ENCODE measurements around the gene NFX1. TPM values are rescaled to one million over a fixed set of nuclear protein-coding genes. Genes with fewer than 3 reads are reported as not detected.

The NFX1 gene
- total RNA-seq, 3 donors from 2014 or later, result 36.3 to 45.5 (median 38.3) TPM

DNA sequence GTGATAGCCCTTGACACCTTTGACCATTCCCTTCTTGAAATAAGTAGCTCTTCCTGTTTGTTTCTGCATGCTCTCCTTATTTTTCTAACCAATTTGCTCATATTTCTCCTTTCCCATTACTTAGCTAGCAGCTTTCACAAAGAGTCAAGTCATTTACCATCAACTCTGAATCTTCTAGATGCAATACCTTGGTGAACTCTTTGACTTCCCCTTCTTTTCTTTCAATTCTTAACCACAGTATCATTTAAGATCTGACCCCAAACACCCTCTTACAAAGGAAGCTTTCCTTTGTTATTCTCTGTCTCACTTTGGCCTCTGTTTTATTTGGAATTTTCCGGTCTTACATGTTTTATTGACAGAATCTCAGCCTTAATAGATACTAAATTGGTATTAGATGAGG is 14.0 kb downstream of the NFX1 start:
- H3K36me3 ChIP-seq, result peaks cover 12% of the 10 kb centered on the region

DNA sequence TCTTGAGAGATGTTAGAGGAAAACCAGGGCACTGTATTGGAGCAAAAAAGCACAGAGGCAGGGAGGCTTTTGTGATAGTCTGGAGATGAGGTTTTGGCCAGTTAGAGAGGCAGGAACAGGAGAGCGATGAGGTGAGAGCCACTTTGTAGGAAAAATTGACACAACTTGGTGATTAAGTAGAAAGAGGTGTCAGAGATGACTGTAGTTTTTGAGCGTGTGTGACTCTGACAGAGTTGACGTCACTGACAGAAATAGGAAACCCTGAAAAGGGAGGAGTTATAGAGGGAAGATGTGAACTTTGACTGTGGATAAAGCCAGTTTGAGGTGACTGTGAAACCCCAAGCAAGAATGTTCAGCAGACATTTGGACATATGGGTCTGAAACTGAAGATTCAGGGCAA is 15.7 kb downstream of the NFX1 start:
- intact Hi-C loops (cut with DNase I; ENCODE audit: low total_unique reads), result no loop called here
- no peak overlapping the region for H3K4me3 ChIP-seq
- H3K27ac ChIP-seq, result no peak overlapping the region
- peaks cover 12% of the 10 kb centered on the region for H3K36me3 ChIP-seq
- DNase-seq (ENCODE audit: low spot score in 2 of 2), result no peak
- H3K4me1 ChIP-seq, result no peaks in the 10 kb centered on the region
- no peaks in the 10 kb centered on the region for H3K27me3 ChIP-seq
- TF ChIP-seq, protein P1, sequence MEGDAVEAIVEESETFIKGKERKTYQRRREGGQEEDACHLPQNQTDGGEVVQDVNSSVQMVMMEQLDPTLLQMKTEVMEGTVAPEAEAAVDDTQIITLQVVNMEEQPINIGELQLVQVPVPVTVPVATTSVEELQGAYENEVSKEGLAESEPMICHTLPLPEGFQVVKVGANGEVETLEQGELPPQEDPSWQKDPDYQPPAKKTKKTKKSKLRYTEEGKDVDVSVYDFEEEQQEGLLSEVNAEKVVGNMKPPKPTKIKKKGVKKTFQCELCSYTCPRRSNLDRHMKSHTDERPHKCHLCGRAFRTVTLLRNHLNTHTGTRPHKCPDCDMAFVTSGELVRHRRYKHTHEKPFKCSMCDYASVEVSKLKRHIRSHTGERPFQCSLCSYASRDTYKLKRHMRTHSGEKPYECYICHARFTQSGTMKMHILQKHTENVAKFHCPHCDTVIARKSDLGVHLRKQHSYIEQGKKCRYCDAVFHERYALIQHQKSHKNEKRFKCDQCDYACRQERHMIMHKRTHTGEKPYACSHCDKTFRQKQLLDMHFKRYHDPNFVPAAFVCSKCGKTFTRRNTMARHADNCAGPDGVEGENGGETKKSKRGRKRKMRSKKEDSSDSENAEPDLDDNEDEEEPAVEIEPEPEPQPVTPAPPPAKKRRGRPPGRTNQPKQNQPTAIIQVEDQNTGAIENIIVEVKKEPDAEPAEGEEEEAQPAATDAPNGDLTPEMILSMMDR (IDR thresholded peaks at IDR 0.05), result no peak
- no peak for TF ChIP-seq POLR2A (IDR thresholded peaks at IDR 0.05)
- no peak for TF ChIP-seq POLR2AphosphoS5 (IDR thresholded peaks at IDR 0.05)
- H3K9me3 ChIP-seq, result no peaks in the 10 kb centered on the region

More for the DNA sequence above, 14.0 kb downstream of the NFX1 start:
- intact Hi-C loops (cut with DNase I; ENCODE audit: low total_unique reads), result no loop called here
- DNase-seq (ENCODE audit: low spot score in 2 of 2), result no peak
- H3K4me3 ChIP-seq, result no peak overlapping the region
- H3K4me1 ChIP-seq, result no peaks in the 10 kb centered on the region
- TF ChIP-seq, protein P1 (IDR thresholded peaks at IDR 0.05), result no peak
- TF ChIP-seq POLR2A (IDR thresholded peaks at IDR 0.05) (no peak), POLR2AphosphoS5 (IDR thresholded peaks at IDR 0.05) (no peak)
- no peak overlapping the region for H3K27ac ChIP-seq
- no peaks in the 10 kb centered on the region for H3K9me3 ChIP-seq
- no peaks in the 10 kb centered on the region for H3K27me3 ChIP-seq

GRCh38 chr9:33307067-33307466 is 16.8 kb downstream of the NFX1 start:
- intact Hi-C loops (cut with DNase I; ENCODE audit: low total_unique reads), result no loop called here
- Histone ChIP-seq H3K4me3 (no peak overlapping the region), H3K9me3 (no peaks in the 10 kb centered on the region), H3K27me3 (no peaks in the 10 kb centered on the region), H3K36me3 (peaks cover 16% of the 10 kb centered on the region), H3K4me1 (no peaks in the 10 kb centered on the region), H3K27ac (no peak overlapping the region)
- DNase-seq (ENCODE audit: low spot score in 2 of 2), result no peak
- TF ChIP-seq, protein P1 (IDR thresholded peaks at IDR 0.05), result no peak
- TF ChIP-seq POLR2AphosphoS5 (IDR thresholded peaks at IDR 0.05), result no peak

- no peak overlapping the region for H3K27ac ChIP-seq
- intact Hi-C loops (cut with DNase I; ENCODE audit: low total_unique reads), result no loop called here
- TF ChIP-seq POLR2AphosphoS5 (IDR thresholded peaks at IDR 0.05) (no peak), POLR2A (IDR thresholded peaks at IDR 0.05) (no peak)
- TF ChIP-seq, protein P1 (IDR thresholded peaks at IDR 0.05), result no peak
Measured at GRCh38 chr9:33309903-33310302, 19.6 kb downstream of the NFX1 start.

DNA sequence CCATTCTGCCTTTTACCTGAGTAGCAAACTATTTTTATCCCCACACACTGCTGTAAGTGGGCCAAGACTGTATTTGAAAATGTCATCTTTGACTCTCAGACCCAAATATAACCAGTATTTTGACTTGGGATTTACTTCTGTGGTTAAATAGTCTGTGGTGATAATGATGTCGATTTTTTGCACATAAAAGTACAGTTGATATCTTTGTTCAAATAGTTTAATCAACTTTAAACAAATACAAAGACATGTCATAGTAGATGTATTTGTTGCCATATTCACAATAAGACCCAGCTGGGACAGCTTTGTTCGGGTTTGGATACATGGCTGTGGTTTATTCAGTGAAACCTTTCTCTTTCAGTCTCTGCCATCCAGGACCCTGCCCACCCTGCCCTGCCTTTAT is 20.4 kb downstream of the NFX1 start:
- H3K9me3 ChIP-seq, result no peaks in the 10 kb centered on the region
- H3K4me1 ChIP-seq, result no peaks in the 10 kb centered on the region
- H3K27ac ChIP-seq, result no peak overlapping the region
- H3K36me3 ChIP-seq, result peaks cover 6% of the 10 kb centered on the region
- H3K4me3 ChIP-seq, result no peak overlapping the region
- H3K27me3 ChIP-seq, result no peaks in the 10 kb centered on the region
- DNase-seq (ENCODE audit: low spot score in 2 of 2), result no peak
- intact Hi-C loops (cut with DNase I; ENCODE audit: low total_unique reads), result no loop called here
- no peak for TF ChIP-seq POLR2A (IDR thresholded peaks at IDR 0.05)
- no peak for TF ChIP-seq POLR2AphosphoS5 (IDR thresholded peaks at IDR 0.05)
- TF ChIP-seq, protein P1 (IDR thresholded peaks at IDR 0.05), result no peak

More at GRCh38 chr9:33309903-33310302, 19.6 kb downstream of the NFX1 start:
- no peak overlapping the region for H3K4me3 ChIP-seq
- H3K27me3 ChIP-seq, result no peaks in the 10 kb centered on the region
- no peaks in the 10 kb centered on the region for H3K4me1 ChIP-seq
- H3K36me3 ChIP-seq, result peaks cover 11% of the 10 kb centered on the region
- no peaks in the 10 kb centered on the region for H3K9me3 ChIP-seq
- no peak for DNase-seq (ENCODE audit: low spot score in 2 of 2)

Measured in breast epithelium (tissue), 4 donors.